Right lobe of liver (tissue), 6 donors: ENCODE data around the gene SGTA. TPM values are rescaled to one million over a fixed set of nuclear protein-coding genes. Genes with fewer than 3 reads are reported as not detected.
"Not testable (repeated sequence)": the region's sequence is repeated elsewhere in the genome, so short reads cannot be mapped to it uniquely, and the experiment has no call there.

Experiments
- ATAC-seq, 4 donors: fragments of 200-7000 bp; cut with Tn5 transposase; one replicate each; pipeline ENCODE4 v1.9.1; 2020; ENCODE audit warnings: mild to moderate bottlenecking in 4 of 4, moderate library complexity in 4 of 4
- DNase-seq, 3 donors: peaks; one replicate each; pipeline ENCODE4 v3.0.0-alpha.2; 2020
- H3K27ac ChIP-seq, 3 donors: fragments of 200-600 bp; one replicate each; pipeline ENCODE4 v1.8.0; 2022
- H3K27me3 ChIP-seq, 2 donors: fragments of 200-600 bp; one replicate each; pipeline ENCODE4 v1.8.0; 2022
- H3K36me3 ChIP-seq, 4 donors: fragments of 200-600 bp; sonication (generic) in 1 of 4; one replicate each; pipeline versions ENCODE4 v1.5.1 to v1.8.0; 2017 to 2022; ENCODE audit warnings: control low read depth in 1 of 4
- H3K4me1 ChIP-seq, 4 donors: fragments of 200-600 bp; sonication (generic) in 1 of 4; one replicate each; pipeline versions ENCODE4 v1.5.1 to v1.8.0; 2017 to 2022; ENCODE audit warnings: control low read depth in 1 of 4
- H3K4me3 ChIP-seq, 3 donors: fragments of 200-600 bp; one replicate each; pipeline ENCODE4 v1.8.0; 2022
- H3K9me3 ChIP-seq, 4 donors: fragments of 200-600 bp; sonication (generic) in 1 of 4; one replicate each; pipeline versions ENCODE4 v1.5.1 to v1.8.0; 2017 to 2022; ENCODE audit warnings: control low read depth in 1 of 4
- POLR2A ChIP-seq: fragments of 450-650 bp; IDR thresholded peaks from one replicate; pipeline ENCODE4 v1.6.1; 2017; ENCODE audit warnings: antibody characterized with exemption, mild to moderate bottlenecking
- WGBS: methylation state at CpG from one replicate; pipeline ENCODE4 v1.1.6; 2018; ENCODE audit warnings: low coverage, low lambda C conversion rate; ENCODE audit not compliant: insufficient coverage; ENCODE audit errors: missing lambda C conversion rate; 5-methylcytosine and 5-hydroxymethylcytosine counted together
- intact Hi-C, 2 donors: fragments of 100-400 bp; cut with DNase I; formaldehyde crosslinking; loops; one replicate each; pipeline versions ENCODE4 v1.11.2 to v1.14.1; 2022
- total RNA-seq, 6 experiments: library from RNA; depleted of rRNA in 2 of 6; stranded (reverse); fragments of >200 nt in 2 of 6; fragmentation: NEBNext Ultra II Directional in 3 of 6; extraction: Animal tissue kit (Norgen Biotek cat#: 25700) in 3 of 6; gene quantifications; one replicate each; pipeline versions ENCODE4 v1.1.0 to v1.2.4, GENCODE V29; 2016 to 2023
- TF ChIP-seq, protein P1 (sequence below), 4 donors: fragments of 200-600 bp in 3 of 4; fragments of 450-650 bp in 1 of 4; IDR thresholded peaks; one replicate each; pipeline versions ENCODE4 v1.5.1 to v1.8.0; 2016 to 2022; ENCODE audit warnings: antibody characterized with exemption in 4 of 4, mild to moderate bottlenecking in 2 of 4
- donor health status: DM: no; HTN: yes; CAD: no.
- donor health status: DM: no; HTN: no; CAD: no.
- donor health status: DM: no; HTN: no; CAD: no.
- donor health status: DM: no; HTN: yes; CAD: no.
- donor health status: DM: no; HTN: yes; CAD: no.

SGTA gene
- total RNA-seq, 6 experiments from 2014 or later: 21.5 to 41.7 (median 23.7) TPM

DNA sequence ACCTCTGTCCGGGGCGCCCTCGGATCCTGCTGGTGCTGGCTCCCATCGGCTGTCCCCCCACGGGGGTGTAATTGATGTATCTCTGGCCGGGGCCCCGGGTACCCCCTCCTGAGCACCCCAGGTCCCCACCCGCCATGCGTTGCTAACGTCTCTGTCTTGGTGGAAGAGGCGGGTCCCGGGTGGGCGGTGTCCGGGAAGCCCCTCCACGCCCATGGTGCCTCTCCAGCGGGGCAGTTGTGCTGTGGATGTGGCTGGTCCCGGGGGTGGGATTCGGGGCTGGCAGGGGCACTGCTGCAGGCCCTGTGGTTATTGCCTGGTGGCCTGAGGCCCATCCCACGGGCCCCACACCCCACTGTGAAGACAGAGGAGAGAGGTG, 66.8 kb downstream of the SGTA start:
- H3K4me3 ChIP-seq: no peak overlapping the region
- no peak overlapping the region for H3K27ac ChIP-seq
- no peaks in the 10 kb centered on the region for H3K4me1 ChIP-seq
- H3K36me3 ChIP-seq: no peaks in the 10 kb centered on the region
- no peaks in the 10 kb centered on the region for H3K9me3 ChIP-seq
- intact Hi-C loops: no loop called here
- DNase-seq (no peak), ATAC-seq (no peak)
- H3K27me3 ChIP-seq: peaks cover 0 to 8% of the 10 kb centered on the region in 2 donors
- 90% methylated on average over 8 of the region's 19 CpGs for WGBS
- TF ChIP-seq, protein P1, sequence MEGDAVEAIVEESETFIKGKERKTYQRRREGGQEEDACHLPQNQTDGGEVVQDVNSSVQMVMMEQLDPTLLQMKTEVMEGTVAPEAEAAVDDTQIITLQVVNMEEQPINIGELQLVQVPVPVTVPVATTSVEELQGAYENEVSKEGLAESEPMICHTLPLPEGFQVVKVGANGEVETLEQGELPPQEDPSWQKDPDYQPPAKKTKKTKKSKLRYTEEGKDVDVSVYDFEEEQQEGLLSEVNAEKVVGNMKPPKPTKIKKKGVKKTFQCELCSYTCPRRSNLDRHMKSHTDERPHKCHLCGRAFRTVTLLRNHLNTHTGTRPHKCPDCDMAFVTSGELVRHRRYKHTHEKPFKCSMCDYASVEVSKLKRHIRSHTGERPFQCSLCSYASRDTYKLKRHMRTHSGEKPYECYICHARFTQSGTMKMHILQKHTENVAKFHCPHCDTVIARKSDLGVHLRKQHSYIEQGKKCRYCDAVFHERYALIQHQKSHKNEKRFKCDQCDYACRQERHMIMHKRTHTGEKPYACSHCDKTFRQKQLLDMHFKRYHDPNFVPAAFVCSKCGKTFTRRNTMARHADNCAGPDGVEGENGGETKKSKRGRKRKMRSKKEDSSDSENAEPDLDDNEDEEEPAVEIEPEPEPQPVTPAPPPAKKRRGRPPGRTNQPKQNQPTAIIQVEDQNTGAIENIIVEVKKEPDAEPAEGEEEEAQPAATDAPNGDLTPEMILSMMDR (IDR thresholded peaks at IDR 0.05): no peak
- TF ChIP-seq POLR2A: no peak

DNA sequence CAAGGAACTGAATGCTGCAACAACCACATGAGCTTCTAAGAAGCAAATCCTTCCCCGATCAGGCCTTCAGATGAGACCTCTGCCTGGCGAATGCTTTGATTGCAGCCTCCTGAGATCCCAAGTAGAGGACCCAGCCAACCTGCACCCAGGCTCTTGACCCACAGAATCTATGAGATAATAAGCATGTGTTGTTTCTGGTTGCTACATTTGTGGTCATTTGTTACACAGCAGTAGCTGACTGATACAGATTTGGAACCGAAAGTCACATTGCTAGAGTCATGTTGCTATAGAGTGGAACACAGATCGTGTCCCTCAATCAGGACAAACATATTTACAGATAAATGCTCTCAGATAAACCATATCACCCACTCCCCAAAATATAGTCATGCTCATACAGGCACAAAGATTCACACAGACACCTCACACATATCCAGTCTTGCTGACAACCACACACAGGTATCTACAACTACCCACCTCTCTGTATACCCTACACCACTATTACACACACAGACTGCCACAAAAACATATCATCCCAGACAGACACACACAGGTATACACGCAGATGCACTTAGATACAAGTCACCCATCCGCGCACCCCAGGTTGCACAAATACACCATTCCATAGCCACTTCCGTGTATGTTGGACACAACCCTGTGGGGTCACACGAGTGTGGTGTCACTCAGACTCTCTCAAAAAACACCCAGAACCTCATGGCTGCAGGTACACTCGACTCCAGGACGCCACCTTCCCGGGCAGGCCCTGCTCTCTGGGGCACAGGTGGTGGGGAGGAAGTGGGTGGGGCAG, 67.4 kb downstream of the SGTA start:
- intact Hi-C loops: no loop called here
- Histone ChIP-seq H3K9me3 (no peaks in the 10 kb centered on the region), H3K27ac (no peak overlapping the region), H3K4me1 (no peaks in the 10 kb centered on the region), H3K4me3 (no peak overlapping the region), H3K27me3 (peaks cover 0 to 7% of the 10 kb centered on the region in 2 donors), H3K36me3 (no peaks in the 10 kb centered on the region)
- no peak for DNase-seq
- WGBS: 60% methylated on average over 5 of the region's 12 CpGs
- no peak for TF ChIP-seq POLR2A
- TF ChIP-seq, protein P1 (IDR thresholded peaks at IDR 0.05): no peak
- ATAC-seq: no peak

DNA sequence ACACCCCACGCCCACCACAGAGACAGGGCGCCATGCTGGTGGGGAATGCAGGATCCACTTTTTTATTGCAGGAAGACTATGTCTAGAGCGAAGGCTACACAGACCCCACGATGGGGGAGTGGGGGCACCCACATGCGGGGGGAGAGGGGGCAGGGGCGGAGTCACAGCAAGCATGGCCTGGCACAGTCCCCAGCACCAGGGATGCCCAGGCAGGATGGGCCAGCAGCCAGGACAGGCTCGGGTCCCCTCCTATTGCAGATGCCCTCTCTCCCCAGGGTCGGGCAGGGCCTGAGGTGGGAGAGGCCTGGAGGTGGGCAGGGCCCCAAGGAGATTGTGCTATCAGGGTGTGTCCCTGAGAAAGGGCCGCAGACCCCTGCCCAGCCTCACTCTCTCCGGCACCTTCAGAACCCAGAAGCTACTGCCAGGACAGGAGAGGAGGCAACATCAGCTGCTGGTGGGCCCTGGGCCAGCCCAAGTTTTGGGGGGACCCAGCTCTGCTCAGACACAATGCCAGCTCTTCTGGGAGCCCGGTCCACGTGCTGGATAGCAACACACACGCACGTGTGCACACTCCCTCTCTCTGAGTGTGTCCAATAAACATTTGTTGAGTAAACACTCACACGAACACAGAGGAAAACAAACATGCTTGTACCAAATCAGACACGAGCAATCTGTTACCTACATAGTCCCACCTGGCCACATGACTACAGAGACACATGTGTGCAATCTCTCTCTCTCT, 68.4 kb downstream of the SGTA start:
- TF ChIP-seq POLR2A: no peak
- TF ChIP-seq, protein P1 (IDR thresholded peaks at IDR 0.05): no peak
- H3K4me1 ChIP-seq: no peaks in the 10 kb centered on the region
- no peaks in the 10 kb centered on the region for H3K27me3 ChIP-seq
- ATAC-seq: no peak
- H3K4me3 ChIP-seq: no peak overlapping the region
- intact Hi-C loops: no loop called here
- no peak overlapping the region for H3K27ac ChIP-seq
- no peaks in the 10 kb centered on the region for H3K36me3 ChIP-seq
- 50% methylated on average over 11 of the region's 16 CpGs for WGBS
- DNase-seq: no peak
- H3K9me3 ChIP-seq: no peaks in the 10 kb centered on the region

DNA sequence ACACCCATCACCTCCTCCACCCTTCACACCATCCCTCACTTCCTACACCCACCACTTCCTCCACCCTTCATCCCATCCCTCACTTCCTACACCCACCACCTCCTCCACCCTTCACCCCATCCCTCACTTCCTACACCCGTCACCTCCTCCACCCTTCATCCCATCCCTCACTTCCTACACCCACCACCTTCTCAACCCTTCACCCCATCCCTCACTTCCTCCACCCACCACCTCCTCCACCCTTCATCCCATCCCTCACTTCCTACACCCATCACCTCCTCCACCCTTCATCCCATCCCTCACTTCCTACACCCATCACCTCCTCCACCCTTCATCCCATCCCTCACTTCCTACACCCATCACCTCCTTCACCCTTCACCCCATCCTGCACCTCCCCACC, 69.0 kb downstream of the SGTA start:
- H3K4me1 ChIP-seq, H3K4me3 ChIP-seq, ATAC-seq, H3K36me3 ChIP-seq, H3K9me3 ChIP-seq, intact Hi-C loops, DNase-seq, H3K27ac ChIP-seq, H3K27me3 ChIP-seq: not testable (repeated sequence)
- no CpG with 5 or more reads among the region's 1 CpG for WGBS

DNA sequence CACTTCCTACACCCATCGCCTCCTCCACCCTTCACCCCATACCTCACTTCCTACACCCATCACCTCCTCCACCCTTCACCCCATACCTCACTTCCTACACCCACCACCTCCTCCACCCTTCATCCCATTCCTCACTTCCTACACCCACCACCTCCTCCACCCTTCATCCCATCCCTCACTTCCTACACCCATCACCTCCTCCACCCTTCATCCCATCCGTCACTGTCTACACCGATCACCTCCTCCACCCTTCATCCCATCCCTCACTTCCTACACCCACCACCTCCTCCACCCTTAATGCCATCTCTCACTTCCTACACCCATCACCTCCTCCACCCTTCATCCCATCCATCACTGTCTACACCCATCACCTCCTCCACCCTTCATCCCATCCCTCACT, 69.9 kb downstream of the SGTA start:
- H3K4me1 ChIP-seq, H3K9me3 ChIP-seq, DNase-seq, H3K4me3 ChIP-seq, H3K27ac ChIP-seq, intact Hi-C loops, ATAC-seq, H3K27me3 ChIP-seq, H3K36me3 ChIP-seq: not testable (repeated sequence)
- 95% methylated on average over 2 of the region's 3 CpGs for WGBS
